HG03103 (cell line): ENCODE data around the gene GFRA4.

Experiments used
- ATAC-seq: cut with Tn5 transposase; IDR thresholded peaks from one replicate; pipeline ENCODE4 v1.9.1; 2021; ENCODE audit warnings: low read depth; ENCODE audit not compliant: unreplicated experiment

GFRA4 gene, protein sequence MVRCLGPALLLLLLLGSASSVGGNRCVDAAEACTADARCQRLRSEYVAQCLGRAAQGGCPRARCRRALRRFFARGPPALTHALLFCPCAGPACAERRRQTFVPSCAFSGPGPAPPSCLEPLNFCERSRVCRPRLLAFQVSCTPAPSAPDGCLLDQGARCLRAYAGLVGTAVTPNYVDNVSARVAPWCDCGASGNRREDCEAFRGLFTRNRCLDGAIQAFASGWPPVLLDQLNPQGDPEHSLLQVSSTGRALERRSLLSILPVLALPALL

DNA sequence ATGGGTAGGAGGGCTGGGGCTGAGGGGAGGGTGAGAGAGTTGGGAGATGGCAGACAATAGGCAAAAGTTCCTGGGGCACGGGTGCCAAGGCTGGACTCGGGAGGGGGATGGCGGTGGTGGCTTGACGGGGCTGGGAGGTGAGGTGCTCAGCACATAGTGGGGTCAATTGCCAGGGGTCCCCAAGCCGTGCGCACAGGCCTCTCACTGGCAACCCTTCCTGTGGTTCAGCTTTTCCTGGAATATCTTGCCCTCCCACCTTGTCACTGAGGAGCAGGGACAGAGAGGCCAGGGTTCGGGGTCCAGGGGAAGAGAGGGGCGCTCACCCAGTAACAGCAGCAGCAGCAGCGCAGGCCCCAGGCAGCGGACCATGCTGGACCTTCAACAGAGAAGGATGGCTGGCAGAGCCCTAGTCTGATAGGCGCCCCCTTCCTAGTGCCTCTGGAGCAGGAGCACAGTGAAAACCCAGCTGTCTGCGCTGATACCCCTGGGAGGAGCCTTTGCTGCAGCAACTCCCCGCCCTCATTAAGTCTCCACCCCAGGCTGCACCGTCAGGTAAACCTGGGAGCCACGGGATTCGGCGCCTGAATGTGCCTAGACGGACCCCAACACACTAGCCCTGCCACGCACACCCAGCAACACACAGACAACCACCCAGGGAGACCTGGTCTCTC is at the start of gene GFRA4:
Gene GFRA4, minus strand, starts transcription at position 369 of the 671 bp plus-strand sequence. Its CDS starts 0 bp downstream, at position 369.
- no peak for ATAC-seq

DNA sequence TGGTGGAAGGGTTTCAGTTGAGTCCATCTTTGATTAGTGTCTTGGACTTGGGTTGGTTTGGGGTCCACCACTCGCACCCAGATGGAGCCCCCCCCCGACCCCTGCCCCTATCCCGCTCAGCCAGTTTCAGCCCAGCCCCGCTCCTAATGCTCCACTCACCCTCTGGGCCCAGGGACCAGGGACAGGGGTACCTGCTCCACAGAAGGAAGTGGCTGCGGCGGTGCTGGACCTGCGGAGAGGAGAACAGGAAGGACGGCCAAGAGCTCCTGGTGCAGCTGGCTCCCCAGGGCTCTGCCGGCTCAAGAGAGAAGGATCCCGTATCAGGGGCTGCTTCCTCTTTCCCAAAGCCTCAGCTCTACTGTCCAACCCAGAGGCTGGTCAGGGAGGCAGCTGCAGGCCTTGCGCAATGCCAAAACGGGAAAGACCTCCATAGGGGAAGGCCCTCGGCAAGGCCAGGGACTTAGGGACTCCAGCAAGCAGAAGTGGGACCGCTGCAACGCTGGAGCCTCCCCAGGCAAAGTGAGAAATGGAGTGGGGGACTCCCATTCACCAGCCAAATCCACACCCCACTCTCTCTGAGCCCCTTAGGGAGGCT is 49.2 kb upstream of the GFRA4 start, which contains the start of gene SIGLEC1:
Gene SIGLEC1, minus strand, starts transcription at position 322 of the 595 bp plus-strand sequence. CDS start 5,472 bp downstream, outside the sequence.
- ATAC-seq, result no peak

DNA sequence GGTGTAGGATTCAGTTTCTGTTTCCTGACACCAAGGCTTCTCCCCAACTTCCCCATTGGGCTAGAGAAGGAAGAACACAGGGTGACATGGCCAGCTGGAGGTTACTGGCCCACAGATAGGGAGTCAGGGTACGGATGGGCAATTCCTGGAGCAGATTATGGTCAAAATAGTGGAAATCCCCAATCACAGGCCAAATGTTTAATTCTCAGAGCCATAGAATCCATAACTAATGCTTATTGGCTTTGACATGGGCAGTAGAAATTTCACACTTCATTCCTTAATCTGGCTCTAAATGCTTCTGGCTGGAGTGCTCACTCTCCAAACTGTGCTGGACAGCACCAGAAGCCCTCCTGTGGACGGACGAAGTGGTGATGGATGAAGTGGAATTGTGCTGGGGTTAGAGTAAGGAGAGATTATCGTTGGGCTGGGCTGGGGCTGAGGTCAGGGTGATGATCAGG is 48.3 kb upstream of the GFRA4 start:
- ATAC-seq, result no peak

DNA sequence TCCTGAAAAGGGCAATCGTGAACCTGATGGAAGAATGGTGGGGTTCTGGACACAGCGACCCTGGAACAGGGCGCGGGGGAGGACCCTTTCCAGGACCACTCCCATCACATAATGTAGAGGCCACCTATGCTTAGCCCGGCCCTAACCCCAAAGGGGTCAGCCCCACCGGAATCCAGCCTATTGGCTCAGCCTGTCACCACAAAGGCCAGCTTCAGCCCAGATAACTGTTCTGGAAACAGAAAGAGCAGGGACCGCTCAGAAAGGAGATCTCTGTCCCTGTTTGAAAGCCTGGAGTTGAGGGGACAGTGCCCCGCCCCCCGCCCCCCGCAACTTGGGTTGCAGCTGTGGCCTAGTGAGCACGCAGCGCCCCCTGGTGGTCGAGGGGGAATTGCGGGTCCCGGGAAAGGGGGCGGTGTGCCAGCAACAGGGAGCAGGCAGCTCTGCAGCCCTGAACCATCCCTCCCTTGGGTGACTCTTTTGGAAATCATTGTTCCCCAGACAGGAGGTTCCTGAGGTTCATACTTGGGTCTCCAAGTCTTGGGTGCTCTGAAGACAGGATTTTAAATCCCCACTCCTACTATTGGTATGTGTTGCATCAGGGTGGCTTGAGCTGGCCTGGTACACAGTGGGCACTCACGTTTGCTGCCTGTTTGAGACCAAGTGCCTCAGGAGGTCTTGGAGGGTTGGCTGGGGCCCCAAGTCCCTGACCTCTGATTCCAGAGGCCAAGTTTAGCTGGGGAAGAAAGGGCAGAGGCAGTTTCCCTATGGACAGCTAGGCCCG is 47.7 kb upstream of the GFRA4 start:
- ATAC-seq, result no peak

DNA sequence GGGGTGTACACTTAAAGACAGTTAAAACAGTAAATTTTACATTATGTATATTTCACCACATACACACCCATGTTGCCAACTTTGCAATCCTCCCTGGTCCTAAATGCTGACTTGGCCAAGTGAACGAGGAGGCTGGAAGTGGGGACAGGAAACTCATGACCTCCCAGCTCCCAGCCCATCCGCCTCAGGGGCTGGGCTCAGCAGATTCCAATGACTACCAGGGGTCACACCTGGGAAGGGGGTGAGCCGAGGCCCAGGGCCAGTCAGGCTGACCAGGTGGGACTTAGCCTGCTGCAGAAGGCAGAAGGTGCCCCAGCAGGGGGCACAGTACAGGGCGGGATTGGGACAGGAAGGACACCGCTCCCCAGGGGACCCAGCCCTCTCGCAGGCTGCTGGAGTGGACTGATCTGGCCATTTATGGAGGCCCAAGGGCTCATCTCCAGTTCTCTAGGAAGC is 46.8 kb upstream of the GFRA4 start:
- no peak for ATAC-seq

DNA sequence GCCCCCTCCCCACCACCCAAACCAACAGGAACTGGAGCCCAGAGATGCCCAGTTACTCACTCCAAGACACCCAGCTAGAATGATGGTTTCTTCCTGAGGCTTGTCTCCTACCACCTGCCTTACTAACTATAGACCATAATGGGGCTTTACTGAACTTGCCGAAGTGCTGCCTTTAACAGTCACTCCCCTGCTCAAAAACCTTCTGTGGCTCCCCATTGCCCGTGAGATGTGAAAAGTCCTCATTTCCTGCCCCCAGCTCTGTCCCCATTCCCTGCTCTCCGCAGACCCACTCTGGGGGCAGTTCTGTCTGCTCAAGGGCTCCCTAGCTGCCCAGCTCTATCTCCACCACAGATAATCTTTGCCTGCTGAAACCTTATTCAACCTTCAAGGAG is 44.3 kb upstream of the GFRA4 start:
- no peak for ATAC-seq

DNA sequence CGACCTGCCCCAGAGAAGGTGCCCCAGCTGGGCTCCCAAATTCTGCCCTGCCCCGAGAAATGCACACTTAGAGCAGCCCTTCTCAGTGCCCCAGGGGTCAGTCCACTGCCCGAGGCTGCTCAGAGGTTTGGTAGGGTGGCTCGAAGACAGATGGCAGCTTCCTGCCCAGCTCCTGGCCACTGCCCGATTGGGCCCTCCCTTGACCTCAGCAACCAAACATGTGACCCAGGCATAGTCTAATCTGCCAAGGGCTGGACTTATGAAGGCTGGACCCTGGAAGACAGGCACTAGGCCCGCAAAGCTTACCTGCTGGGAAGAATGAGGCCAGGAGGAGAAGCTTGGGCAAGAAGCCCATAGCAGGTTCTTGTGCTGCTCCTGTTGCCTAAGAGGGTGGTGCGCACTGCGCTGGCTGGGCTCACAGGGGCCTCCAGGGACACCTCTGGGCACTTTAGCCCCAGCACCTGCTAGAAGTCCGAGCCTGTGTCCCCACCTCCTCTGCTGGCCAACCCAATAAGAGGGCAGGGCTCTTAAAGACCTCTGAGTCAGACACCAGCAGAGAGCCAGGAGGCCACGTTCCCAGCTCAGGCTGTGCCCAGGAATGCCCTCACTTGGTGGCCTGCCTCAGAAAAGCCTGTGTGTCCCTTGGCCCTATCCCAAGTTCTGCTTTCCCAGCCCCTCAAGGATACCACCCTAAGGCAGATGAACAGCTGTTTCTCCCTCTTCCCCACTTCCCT is 43.7 kb upstream of the GFRA4 start:
- no peak for ATAC-seq

DNA sequence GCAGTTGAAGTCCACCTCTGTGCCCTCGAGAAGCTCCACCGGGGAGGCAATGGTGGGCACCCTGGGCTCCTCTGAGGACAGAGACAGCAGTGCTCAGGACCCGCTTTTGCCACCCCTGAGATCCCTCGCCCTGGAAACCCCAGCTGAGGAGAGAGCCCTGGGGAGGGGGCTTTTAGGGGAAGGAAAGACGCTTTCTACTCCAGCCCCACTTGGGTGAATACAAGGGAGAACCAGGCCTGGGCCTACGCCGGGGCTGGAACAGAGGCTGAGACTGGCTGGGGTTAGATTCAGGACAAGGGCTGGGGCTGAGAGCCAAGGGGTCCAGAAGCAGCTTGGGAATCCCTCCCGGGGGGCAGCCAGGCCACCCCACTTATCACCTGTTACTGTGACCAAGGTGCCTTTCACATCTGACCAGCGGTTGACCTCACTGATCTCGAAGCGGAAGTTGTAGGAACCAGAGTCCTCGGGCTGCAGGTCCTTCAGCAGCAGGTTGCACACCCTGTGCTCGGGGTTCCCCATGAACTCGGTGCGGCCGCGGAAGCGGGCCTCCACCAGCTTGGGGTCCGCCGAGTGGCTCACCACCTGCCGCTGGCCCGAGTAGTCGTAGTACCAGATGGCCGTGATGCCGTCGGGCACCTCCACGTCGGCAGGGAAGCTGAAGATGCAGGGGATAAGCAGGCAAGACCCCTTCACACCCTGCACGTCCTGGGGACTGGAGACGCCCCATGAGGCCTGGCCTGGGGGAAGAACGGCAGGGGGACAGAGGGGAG is 43.0 kb upstream of the GFRA4 start:
- no peak for ATAC-seq

DNA sequence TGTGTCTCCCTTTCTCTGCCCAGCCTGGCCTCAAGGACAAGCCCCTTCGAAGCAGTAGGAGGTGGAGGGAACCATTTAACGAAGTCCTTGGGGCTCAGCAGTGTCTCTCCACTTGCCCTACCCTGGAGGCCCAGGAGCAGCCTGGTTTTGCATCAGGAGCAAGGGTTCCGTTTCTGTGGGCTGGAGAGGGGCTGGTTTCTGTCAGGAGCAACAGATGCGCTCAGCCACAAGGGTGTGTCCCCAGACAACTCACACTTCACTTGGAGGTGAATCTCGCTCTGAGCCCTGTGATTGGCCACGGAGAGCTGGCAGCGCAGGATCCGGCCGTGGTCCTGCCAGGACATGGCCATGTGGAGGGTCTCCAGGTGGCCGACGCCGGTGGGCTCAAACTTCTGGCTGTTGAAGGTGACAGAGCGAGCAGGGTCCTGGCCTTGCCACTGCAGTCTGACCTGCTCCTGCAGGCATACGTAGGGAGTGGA is 42.3 kb upstream of the GFRA4 start:
- ATAC-seq, result no peak

DNA sequence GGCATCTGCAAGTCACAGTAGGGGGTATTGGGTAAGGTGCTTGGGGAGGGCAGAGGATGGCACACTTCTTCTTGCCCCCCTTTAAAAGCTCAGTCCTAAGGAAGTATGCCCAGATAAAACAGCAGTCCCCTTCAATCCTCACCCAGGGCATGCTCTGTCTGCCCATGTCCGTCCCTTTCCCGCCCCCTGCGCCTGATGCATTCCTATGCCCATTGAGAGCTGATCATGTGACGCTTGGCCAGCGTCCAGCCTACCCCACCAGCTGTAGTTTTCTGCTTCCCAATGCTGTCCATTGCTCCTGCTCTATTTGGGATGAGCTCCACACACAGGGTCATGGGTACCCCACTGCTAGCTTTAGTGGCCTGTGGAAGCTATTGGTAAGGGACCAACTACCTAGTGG is 40.9 kb upstream of the GFRA4 start:
- no peak for ATAC-seq

DNA sequence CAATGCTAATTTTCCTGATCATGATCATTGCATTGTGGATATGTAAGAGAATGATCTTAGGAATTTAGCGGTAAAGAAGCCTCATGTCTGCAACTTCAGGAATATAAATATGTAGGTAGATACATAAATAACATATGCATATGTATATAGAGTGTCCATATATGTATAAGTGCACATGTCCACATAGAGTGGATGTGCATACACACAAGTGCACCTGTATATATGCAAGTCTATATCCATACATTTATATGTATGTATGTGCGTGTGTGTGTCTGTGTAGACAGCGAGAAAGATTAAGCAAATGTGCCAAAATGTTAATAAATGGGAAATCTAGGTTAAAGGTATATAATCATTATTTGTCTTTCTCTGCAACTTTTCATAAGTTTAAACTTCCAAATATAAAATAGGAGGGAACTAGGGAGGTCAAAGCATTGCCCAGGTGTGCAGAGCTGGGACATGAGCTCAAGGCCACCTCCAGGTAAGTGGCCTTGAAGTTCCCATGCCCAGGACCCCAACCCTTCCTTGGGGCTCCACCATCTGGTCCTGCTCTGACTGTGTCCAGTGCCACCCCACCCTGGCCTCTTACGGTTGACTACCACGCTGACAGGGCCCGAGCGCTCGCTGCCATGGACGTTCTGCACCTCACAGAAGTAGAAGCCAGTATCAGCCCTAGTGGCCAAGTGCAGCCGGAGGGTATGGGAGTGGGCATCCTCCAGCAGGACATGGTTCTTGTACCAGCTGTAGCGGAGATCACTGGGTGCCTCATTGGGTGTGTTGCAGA is 39.6 kb upstream of the GFRA4 start:
- no peak for ATAC-seq

DNA sequence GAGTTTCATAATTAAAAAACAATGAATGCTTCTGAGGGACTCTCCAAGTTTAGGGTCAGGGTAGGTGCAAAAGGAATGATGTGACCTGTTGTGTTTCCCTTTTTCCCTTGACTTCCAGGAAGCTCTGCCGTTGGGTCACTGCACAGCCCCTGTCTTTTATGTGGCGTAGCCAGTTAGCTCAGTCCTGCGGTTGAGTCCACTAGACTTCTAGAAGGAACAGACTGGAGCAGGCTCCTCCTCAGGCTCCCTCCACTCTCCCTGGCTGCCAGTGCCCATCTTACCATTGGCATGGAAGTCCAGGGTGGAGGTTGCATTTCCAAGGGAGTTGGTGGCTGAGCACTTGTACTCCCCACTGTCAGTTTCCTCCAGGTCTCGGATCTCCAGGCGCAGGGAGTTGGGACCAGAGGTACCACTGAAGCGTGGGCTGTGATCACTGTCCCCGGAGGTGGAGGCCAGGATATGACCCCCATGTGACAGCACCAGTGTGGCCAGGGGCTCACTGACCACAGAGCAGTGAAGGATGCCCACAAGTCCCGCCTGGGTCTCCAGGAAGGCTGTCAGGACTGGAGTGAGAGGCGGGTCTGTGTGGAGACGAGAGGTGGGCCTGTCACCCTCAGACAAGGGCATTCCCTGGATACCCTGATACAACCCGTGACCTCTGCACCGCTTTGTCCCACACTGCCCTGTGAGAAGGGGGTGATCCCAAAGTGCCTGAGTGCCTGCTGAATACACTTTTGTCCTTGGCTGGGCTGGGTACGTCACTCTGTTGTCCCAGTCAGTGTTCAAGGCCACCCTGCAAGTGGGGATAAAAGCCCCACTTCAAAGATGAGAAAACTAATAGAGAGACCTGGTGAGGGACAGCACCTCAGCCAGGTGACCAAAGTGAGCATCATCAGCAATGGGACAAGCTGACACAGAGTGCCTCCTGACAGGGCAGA is 38.1 kb upstream of the GFRA4 start:
- no peak for ATAC-seq

DNA sequence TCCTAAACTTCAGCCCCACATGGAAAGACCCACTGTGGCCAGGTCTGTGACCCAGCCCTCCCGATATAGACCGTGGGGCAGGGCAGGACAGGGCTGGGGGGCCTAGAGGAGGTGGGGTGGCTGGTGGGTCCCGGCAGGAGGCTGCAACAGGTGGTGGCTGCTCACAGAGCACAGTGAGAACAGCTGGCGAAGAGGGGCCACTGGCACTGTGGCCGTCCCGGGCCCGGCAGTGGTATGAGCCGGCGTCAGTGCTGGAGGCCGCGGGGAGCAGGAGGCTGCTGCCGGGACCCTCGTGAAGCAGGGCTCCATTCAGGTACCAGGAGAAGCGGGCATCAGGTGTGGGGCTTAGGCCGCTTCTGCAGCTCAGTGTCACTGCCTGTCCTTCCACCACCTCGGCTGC is 35.8 kb upstream of the GFRA4 start:
- no peak for ATAC-seq

DNA sequence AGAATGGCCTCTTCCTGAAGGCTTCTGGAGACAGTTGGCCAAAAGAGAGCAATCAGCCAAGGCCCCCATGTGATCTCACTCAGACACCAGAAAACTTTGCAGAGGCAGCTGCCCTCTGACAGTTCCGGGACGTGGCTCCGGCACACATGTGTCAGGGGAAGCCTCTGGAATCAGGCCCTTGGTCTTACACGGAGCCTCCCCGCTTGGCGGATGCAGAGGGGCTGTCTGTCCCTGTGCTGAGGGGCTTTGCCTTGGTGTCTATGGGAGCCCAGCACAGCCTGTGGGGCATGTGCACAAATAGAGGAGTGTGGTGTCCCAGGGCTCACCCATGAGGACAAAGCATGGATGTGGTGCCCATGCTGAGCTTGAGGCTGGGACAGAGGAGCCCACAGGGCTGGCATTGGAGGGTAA is 35.4 kb upstream of the GFRA4 start:
- no peak for ATAC-seq

DNA sequence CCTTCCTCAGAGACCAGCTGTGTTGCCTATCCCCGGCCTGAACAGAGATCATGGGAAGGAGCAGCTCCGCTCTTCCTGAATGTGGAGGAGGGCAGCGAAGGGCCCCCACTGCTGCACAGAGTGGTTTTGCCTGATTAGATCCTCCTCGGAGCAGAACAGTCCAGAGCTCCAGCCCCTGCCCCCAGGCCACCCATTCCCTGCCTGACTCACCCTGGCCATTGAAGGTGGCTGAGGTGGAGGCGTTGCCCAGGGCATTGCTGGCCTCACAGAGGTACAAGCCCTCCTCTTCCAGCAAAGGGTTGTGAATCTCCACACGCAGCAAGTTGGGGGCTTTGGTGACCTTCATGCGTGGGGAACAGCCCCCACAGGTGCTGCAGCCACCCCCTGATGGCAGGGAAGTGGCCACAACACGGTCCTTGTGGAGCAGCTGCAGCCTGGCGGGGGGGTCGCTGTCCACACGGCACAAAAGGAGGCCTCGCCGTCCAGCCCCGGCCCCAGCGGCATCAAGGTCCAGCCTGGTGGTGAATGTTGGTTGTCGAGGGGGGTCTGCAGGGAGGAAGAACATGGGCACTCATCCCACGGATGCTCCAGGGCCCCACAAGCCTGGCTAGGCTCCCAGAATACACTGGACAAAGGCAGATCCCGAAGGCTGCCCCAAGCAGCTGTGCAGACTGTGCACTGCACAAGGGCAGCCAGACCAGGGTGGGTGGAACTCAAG is 34.5 kb upstream of the GFRA4 start:
- ATAC-seq, result no peak

DNA sequence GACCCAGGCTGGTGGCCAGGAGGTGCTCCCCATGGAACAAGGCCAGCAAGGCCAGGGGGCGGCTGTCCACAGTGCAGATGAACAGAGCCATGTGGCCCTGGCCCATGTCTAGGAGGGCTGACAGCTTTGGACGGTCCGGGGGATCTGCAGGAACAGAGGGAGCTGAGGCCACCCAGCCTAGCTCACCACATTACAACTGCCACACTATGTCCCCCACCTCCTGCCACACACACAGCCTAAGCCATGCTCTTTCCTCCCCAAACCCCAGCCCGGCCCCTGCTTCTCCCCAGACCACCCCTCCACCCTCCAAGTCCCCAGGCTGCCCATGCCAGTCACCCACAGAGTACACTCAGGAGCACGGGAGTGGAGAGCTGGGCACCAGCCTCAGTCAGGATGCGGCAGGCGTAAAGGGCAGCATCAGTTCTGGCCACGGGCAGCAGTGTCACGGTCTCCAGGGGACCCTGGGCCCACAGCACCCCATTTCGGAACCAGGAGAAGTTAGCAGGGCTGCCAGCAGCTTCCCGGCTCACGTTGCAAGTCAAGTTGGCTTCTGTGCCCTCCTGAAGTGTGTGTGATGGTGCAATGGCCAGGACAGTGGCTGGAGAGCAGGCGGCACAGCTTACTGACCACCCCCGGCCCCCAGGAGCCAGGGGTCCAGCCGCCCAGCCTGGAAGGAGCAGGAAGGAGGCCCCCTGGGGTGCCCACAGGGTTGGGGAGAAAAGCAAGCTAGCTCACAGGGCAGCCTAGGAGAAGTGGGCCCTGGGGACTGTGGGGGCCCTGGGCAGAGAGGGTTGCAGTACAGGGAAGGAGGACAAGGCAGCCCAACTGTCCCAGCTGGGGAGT is 33.8 kb upstream of the GFRA4 start:
- ATAC-seq, result no peak
